ENCODE results near the gene ERV3-1.
"Not testable (repeated sequence)": the region's sequence is repeated elsewhere in the genome, so short reads cannot be mapped to it uniquely, and the experiment has no call there.

DNA sequence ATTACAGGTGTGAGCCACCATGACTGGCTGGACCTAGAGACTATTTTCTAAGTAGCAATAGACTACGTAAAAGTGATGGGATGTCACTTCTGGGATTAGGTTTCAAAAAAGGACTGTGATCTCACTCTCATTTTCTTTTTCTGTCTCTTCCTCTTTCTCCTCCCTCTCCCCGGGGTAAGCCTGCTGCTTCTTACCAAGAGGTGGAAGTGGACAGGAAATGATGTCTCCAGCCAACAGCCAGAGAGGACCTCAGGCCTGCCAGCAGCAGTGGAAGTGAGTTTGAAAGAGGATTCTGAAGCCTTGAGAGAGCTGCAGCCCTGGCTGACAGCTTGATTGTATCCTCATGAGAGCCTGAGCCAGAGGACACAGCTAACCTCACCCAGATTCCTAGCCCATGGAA, 30.0 kb upstream of the ERV3-1 start:
- not testable (repeated sequence) for TF ChIP-seq EP300, POLR2A, CTCF (IDR thresholded peaks at IDR 0.05)
